KG1 (cell line): Measurements from ENCODE around the gene POC1A.
"Not testable (repeated sequence)": the region's sequence is repeated elsewhere in the genome, so short reads cannot be mapped to it uniquely, and the experiment has no call there.

Source experiments
- DNase-seq: peaks from one replicate; lab custom pipeline; 2025; lab: John Stamatoyannopoulos, UW

Gene POC1A

GRCh38 chr3:52046186-52046901 is 107.9 kb downstream of the POC1A start:
- no peak for DNase-seq

DNA sequence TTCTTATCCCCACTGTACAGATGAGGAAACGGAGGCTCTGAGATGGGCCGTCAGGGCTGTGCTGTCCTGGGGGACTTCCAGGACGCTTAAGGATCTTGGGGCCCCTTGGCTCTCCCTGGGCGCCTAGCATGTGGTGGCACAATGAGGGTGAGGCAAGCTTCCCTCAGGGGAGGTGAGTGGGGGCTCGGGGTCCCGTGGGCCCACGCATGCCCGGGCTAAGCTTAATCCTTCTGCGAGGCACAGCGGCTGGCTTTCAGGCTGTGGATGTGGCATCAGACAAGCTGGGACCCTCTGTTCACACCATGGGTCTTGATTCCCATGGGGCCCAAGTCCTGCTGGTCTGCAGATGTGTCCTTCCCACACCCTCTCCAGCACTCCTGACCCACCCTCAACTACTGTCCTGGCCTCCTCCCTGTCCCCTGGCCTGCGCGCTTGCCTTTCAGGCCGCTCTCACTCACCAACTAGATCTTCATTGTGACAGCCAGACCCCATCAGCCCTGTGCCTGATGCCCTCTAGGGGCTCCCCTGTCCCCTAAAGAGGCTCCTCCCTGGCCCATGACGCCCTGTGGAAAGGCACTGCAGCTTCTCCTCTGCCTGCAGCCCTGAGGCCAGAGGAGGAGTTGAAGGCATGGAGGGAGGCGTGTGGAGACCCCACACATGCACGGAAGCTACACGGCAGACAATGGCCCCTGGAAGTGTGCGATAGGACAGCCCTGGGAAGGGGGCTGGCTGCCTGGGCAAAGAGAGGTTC is 109.2 kb downstream of the POC1A start:
- no peak for DNase-seq

GRCh38 chr3:52043750-52044149 is 110.5 kb downstream of the POC1A start:
- no peak for DNase-seq

- not testable (repeated sequence) for DNase-seq
These were observed 111.2 kb downstream of the POC1A start for GRCh38 chr3:52043039-52043438.

GRCh38 chr3:52041118-52041731 is 113.0 kb downstream of the POC1A start:
- no peak for DNase-seq

- DNase-seq = no peak
These were observed 113.6 kb downstream of the POC1A start for GRCh38 chr3:52040600-52040999.

- no peak for DNase-seq
These were observed 114.4 kb downstream of the POC1A start for GRCh38 chr3:52039846-52040245.

DNA sequence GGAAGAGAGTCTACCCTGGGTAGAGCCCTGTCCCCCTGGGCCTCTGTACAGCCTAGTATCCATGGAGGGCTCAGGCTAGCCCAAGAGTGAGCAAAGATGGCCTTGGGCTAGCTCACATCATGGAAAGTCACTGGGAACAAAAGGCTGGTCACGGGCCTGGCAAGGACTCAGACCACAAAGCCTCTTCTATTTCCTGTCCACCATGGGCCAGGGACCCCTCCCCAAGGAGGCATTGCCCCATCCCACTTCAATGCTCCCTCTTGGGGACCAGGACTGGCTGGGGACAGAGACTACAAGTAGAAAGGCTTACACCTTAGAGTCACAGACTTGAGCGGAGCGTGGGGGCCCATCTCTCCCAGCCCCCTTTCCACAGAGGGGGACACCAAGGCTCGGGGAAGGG is 114.8 kb downstream of the POC1A start:
- no peak for DNase-seq

- no peak for DNase-seq
These were observed 116.0 kb downstream of the POC1A start for GRCh38 chr3:52038227-52038626.

DNA sequence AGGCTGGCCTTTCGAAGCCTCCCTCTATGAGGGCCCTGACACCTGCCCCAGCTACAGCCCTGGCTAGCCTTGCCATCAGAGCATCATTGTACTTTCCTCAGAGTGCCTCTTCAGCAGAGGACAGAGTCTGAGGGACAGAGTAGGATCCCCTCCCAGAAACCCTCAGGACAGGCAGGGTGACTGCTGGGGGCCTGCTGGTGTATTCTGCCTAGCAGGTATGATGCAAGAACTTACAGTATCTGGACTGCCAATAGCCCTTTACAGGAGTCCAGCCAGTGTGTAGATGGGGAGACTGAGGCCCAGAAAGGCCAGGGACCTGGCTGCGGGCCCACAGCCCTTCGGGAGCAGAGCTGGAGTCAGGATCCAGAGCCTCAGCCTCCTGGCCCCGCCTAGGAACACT is 116.9 kb downstream of the POC1A start:
- DNase-seq = no peak

GRCh38 chr3:52036829-52037228 is 117.4 kb downstream of the POC1A start:
- no peak for DNase-seq

- no peak for DNase-seq
These were observed 118.0 kb downstream of the POC1A start for GRCh38 chr3:52036222-52036694.

GRCh38 chr3:52034651-52035050 is 119.6 kb downstream of the POC1A start:
- no peak for DNase-seq

DNA sequence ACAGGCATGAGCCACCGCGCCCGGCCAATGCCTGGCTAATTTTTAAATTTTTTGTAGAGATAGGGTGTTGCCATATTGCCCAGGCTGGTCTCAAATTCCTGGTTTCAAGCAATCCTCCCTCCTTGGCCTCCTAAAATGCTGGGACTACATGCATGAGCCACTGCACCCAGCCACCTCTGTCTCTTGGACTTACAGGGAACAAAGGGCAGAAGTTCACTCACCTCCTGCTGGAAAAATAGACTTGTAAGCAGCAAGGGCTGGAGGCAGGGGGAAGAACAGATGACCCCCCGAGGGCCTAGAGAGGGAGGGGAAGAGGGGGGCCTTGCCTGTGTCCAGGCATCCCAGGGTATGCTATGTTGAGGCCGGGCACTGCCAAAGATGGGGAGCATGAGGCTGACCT is 120.0 kb downstream of the POC1A start:
- DNase-seq = no peak

DNA sequence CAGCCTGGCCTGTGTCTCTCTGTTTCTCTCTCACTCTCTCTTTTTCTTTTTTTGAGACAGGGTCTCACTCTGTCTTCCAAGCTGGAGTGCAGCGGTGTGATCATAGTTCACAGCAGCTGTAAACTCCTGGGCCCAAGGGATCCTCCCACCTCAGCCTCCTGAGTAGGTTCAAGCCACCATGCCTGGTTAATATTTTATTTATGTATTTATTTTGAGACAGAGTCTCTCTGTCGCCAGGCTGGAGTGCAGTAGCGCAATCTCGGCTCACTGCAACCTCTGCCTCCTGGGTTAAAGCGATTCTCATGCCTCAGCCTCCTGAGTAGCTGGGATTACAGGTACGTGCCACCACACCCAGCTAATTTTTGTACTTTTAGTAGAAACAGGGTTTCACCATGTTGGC is 120.5 kb downstream of the POC1A start:
- not testable (repeated sequence) for DNase-seq

GRCh38 chr3:52032702-52033408 is 121.4 kb downstream of the POC1A start:
- no peak for DNase-seq

DNA sequence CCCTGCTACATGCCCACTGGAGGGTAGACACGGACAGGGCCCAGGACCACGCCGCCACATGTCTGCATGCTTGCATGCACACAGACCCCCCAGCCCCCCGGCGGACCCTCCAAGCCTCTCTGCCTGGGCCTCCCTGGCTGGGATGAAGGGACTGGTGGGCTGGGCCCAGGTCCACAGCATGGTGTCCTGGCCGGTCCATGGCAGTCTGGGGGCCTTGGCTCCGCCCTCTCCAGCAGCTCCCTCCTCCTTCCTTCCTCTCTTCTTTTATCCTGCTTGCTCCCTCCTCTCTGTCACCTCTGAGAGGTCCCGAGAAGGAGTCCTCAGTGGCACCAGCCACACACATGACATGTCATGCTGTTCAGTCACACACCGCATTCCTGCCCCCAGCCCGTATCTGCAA is 122.3 kb downstream of the POC1A start:
- DNase-seq = no peak

- no peak for DNase-seq
These were observed 123.4 kb downstream of the POC1A start for GRCh38 chr3:52030714-52031310.

DNA sequence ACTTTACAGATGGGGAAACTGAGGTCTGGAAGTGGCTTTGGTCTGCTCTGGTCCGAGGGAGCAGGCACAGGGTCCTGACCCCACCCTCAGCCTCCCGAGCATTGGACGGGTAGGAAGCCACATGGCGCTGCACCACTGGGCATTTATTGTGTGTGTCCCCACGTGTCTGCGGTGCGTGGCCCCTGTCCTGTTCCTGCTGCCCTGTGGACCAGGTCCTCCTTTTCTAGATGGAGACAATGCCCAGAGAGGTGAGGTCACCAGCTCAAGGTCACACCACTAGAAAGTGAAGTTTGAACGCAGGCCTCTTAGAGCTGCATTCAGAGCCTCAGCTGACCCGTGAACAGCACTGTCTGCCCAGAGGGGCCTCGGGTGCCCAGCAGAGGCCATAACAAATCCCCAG is 124.7 kb downstream of the POC1A start:
- no peak for DNase-seq

- no peak for DNase-seq
These were observed 125.2 kb downstream of the POC1A start for GRCh38 chr3:52029053-52029452.

- DNase-seq = no peak
These were observed 125.7 kb downstream of the POC1A start for GRCh38 chr3:52028572-52028971.

GRCh38 chr3:52026041-52026440 is 128.2 kb downstream of the POC1A start:
- DNase-seq = no peak
